Measurements from ENCODE around the gene TRIP10. TPM values are rescaled to one million over a fixed set of nuclear protein-coding genes. Genes with fewer than 3 reads are reported as not detected.

Gene TRIP10
- total RNA-seq, 1 experiment from 2014 or later: 96.6 TPM

DNA sequence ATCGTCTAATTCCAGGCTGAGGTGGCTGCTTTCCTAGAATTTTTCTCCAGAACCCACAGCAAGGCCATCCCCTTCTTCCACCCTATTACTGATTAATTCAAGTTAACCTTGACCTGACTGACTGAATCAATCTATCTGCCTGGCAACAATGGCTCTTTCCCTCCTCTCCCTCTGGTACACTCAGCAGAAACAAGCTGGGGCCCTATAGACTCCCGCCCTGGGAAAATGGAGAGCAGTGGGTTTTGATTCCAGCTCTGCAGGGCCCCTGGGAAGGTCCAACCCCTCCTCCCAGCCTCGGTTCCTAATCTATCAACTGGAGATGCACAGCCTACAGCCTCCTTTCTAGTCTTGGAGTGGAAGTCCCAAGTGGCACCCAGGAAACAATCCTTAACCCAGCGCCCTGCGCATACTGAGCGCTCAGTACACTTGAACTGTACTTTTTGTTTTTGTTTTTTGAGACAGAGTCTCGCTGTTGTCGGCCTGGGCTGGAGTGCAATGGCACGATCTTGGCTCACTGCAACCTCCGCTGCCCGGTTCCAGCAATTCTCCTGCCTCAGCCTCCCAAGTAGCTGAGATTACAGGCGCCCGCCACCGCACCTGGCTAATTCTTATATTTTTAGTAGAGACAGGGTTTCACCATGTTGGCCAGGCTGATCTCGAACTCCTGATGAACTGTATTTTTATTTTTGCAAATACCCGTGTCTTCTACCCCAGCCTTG lies 13.8 kb upstream of the TRIP10 start:
- H3K4me3 ChIP-seq (ENCODE audit: low read length): no peak overlapping the region
- H3F3A ChIP-seq (ENCODE audit: low read length, unreplicated experiment): no peaks in the 10 kb centered on the region
- no peak overlapping the region for H3K4me2 ChIP-seq (ENCODE audit: low read length)
- DNase-seq: no peak
- no peaks in the 10 kb centered on the region for H3K9me3 ChIP-seq (ENCODE audit: low read length)
- ChIA-PET CTCF (no interaction called here), POLR2A (ENCODE audit: unreplicated experiment) (no interaction called here)
- H3K36me3 ChIP-seq (ENCODE audit: low read depth, low read length): no peaks in the 10 kb centered on the region
- H3K79me2 ChIP-seq (ENCODE audit: low read length): no peaks in the 10 kb centered on the region
- no peaks in the 10 kb centered on the region for H3K27me3 ChIP-seq (ENCODE audit: low read length)
- ATAC-seq: no peak
- no TSS peak for BruUV-seq (replicated peaks)
- H3K27ac ChIP-seq (ENCODE audit: low read length): no peak overlapping the region
- no peaks in the 10 kb centered on the region for H3K9me2 ChIP-seq (replicated peaks; ENCODE audit: low read length)
- TF ChIP-seq EZH2 (IDR thresholded peaks at IDR 0.05; ENCODE audit: low read length, unreplicated experiment): no peak
- TF ChIP-seq EZH2phosphoT487 (IDR thresholded peaks at IDR 0.05; ENCODE audit: borderline replicate concordance, low read length): no peak
- TF ChIP-seq, protein P1, sequence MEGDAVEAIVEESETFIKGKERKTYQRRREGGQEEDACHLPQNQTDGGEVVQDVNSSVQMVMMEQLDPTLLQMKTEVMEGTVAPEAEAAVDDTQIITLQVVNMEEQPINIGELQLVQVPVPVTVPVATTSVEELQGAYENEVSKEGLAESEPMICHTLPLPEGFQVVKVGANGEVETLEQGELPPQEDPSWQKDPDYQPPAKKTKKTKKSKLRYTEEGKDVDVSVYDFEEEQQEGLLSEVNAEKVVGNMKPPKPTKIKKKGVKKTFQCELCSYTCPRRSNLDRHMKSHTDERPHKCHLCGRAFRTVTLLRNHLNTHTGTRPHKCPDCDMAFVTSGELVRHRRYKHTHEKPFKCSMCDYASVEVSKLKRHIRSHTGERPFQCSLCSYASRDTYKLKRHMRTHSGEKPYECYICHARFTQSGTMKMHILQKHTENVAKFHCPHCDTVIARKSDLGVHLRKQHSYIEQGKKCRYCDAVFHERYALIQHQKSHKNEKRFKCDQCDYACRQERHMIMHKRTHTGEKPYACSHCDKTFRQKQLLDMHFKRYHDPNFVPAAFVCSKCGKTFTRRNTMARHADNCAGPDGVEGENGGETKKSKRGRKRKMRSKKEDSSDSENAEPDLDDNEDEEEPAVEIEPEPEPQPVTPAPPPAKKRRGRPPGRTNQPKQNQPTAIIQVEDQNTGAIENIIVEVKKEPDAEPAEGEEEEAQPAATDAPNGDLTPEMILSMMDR (conservative IDR thresholded peaks at IDR 0.05; ENCODE audit: low read depth, low read length): no peak
- no peak overlapping the region for H2AFZ ChIP-seq (ENCODE audit: low read length)
- no peaks in the 10 kb centered on the region; the same call in 1 of the 2 replicates for H3K4me1 ChIP-seq (ENCODE audit: insufficient read depth, low read length)
- H3K9ac ChIP-seq (ENCODE audit: low read length): no peak overlapping the region
- no peaks in the 10 kb centered on the region for H4K20me1 ChIP-seq (ENCODE audit: low read length)
- intact Hi-C loops (cut with micrococcal nuclease): no loop called here

DNA sequence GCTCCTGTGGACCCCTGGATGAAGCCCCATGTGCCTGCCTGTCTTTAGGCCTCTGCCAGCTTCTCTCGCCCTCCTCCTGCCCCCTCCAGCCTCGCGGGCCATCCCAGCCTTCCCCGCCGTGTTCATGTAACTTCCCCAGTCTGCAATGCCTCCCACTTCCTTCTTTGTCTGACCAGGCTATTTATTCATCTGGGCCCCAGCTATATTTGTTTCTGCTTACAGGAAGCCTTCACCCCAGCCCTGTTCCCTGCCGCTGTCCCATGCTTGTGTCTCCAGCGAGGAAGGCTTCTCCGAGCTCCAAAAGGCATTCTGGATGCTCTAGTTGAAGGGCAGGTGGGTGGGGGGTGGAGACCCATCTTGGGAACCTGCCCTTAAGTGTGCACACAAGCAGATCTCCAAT lies 11.1 kb upstream of the TRIP10 start:
- Histone ChIP-seq H3K27me3 (ENCODE audit: low read length) (no peaks in the 10 kb centered on the region), H3K36me3 (ENCODE audit: low read depth, low read length) (no peaks in the 10 kb centered on the region), H3K9me3 (ENCODE audit: low read length) (no peaks in the 10 kb centered on the region), H3K9me2 (replicated peaks; ENCODE audit: low read length) (no peaks in the 10 kb centered on the region), H3K9ac (ENCODE audit: low read length) (no peak overlapping the region), H3K4me1 (ENCODE audit: insufficient read depth, low read length) (no peaks in the 10 kb centered on the region), H3K79me2 (ENCODE audit: low read length) (no peaks in the 10 kb centered on the region), H3F3A (ENCODE audit: low read length, unreplicated experiment) (no peaks in the 10 kb centered on the region), H3K4me2 (ENCODE audit: low read length) (no peak overlapping the region), H2AFZ (ENCODE audit: low read length) (no peak overlapping the region), H3K4me3 (ENCODE audit: low read length) (no peak overlapping the region), H3K27ac (ENCODE audit: low read length) (no peak overlapping the region), H4K20me1 (ENCODE audit: low read length) (no peaks in the 10 kb centered on the region)
- no peak for TF ChIP-seq EZH2phosphoT487 (IDR thresholded peaks at IDR 0.05; ENCODE audit: borderline replicate concordance, low read length)
- TF ChIP-seq, protein P1 (conservative IDR thresholded peaks at IDR 0.05; ENCODE audit: low read depth, low read length): no peak
- intact Hi-C loops (cut with micrococcal nuclease): no loop called here
- no peak for ATAC-seq
- CTCF ChIA-PET: no interaction called here
- DNase-seq: no peak
- no TSS peak for BruUV-seq (replicated peaks)
- POLR2A ChIA-PET (ENCODE audit: unreplicated experiment): no interaction called here

DNA sequence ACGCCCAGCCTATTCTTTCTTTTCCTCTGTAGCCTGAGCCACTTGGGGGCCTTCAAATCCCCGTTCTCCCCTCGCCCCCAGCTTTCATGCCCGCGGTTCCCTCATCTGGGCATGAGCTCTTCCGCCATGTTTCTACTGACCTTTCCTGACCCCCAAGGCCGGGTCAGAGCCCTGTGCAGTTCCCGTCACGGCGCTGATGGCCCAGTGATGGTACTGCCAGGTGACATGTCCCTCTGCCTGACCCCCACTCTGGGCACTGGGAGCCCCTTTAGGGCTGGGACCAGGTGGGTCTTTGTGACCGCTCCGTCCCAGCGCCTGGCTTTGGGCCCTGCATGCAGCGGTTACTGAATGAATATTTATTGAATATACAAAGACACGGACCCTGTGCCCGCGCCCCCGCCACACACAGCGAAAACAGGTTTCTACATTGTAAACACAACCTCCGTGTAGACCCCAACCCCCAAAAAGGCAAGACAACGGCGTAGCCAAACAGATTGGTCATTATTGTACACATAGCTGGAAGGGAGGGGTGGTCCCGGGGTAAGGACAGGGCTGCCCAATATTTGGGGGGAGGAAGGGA lies 9.8 kb upstream of the TRIP10 start:
- Histone ChIP-seq H3K36me3 (ENCODE audit: low read depth, low read length) (no peaks in the 10 kb centered on the region), H4K20me1 (ENCODE audit: low read length) (no peaks in the 10 kb centered on the region), H3K9me2 (replicated peaks; ENCODE audit: low read length) (no peaks in the 10 kb centered on the region), H2AFZ (ENCODE audit: low read length) (no peak overlapping the region), H3K4me2 (ENCODE audit: low read length) (no peak overlapping the region), H3K9me3 (ENCODE audit: low read length) (no peaks in the 10 kb centered on the region), H3K79me2 (ENCODE audit: low read length) (no peaks in the 10 kb centered on the region), H3K4me1 (ENCODE audit: insufficient read depth, low read length) (no peaks in the 10 kb centered on the region), H3K27me3 (ENCODE audit: low read length) (no peaks in the 10 kb centered on the region), H3K4me3 (ENCODE audit: low read length) (no peak overlapping the region), H3F3A (ENCODE audit: low read length, unreplicated experiment) (no peaks in the 10 kb centered on the region), H3K9ac (ENCODE audit: low read length) (no peak overlapping the region), H3K27ac (ENCODE audit: low read length) (no peak overlapping the region)
- DNase-seq: no peak
- BruUV-seq (replicated peaks): no TSS peak
- TF ChIP-seq EZH2phosphoT487 (IDR thresholded peaks at IDR 0.05; ENCODE audit: borderline replicate concordance, low read length) (no peak), EZH2 (IDR thresholded peaks at IDR 0.05; ENCODE audit: low read length, unreplicated experiment) (no peak)
- TF ChIP-seq, protein P1 (conservative IDR thresholded peaks at IDR 0.05; ENCODE audit: low read depth, low read length): no peak
- no peak for ATAC-seq
- POLR2A ChIA-PET (ENCODE audit: unreplicated experiment): no interaction called here
- CTCF ChIA-PET: no interaction called here
- intact Hi-C loops (cut with micrococcal nuclease): no loop called here
